Pericardium fibroblast (primary cell): Measurements from ENCODE around the gene H2AZ2. TPM values are rescaled to one million over a fixed set of nuclear protein-coding genes. Genes with fewer than 3 reads are reported as not detected.

Source experiments
- total RNA-seq: library from RNA; depleted of rRNA; stranded (reverse); fragments of >200 nt; gene quantifications from 2 replicates; pipeline ENCODE4 v1.2.3, GENCODE V29; 2015

H2AZ2 gene
- total RNA-seq: 51.5 and 98.6 TPM in 2 replicates

GRCh38 chr7:44847920-44848634, at the start of gene H2AZ2:
H2AZ2 (minus strand) TSS chr7:44848087; CDS start chr7:44847971, 116 bp downstream.

GRCh38 chr7:44885394-44886317, 37.8 kb upstream of the H2AZ2 start, which contains the start of gene PURB:
PURB (minus strand) TSS chr7:44885530; CDS start chr7:44885348, 182 bp downstream.

GRCh38 chr7:44796504-44797328, 51.2 kb downstream of the H2AZ2 start, which contains the start of gene PPIA:
PPIA (plus strand) TSS chr7:44796681; CDS start chr7:44796725, 44 bp downstream.

Other genes with a start within 250 kb of the H2AZ2 start
- gene OGDH, start 241.5 kb downstream of the H2AZ2 start, total RNA-seq: 37.4 and 53.9 TPM in 2 replicates
- 9.0 and 13.8 TPM in 2 replicates for gene ZMIZ2, start 99.2 kb downstream of the H2AZ2 start, total RNA-seq
- gene PPIA, start 51.4 kb downstream of the H2AZ2 start, total RNA-seq: 2,009 and 2,711 TPM in 2 replicates
- 7.4 and 8.4 TPM in 2 replicates for gene PURB, start 37.4 kb upstream of the H2AZ2 start, total RNA-seq
- gene MYO1G, start 130.9 kb upstream of the H2AZ2 start, total RNA-seq: not detected in 2 replicates
- 43.1 and 57.8 TPM in 2 replicates for gene CCM2, start 152.1 kb upstream of the H2AZ2 start, total RNA-seq
- gene NACAD, start 240.9 kb upstream of the H2AZ2 start, total RNA-seq: 1.6 and 3.9 TPM in 2 replicates